Thyroid gland (tissue), 4 donors: ENCODE results near the gene P2RY13.

ENCODE experiments used
- POLR2A ChIP-seq, 2 donors: fragments of 450-650 bp; IDR thresholded peaks; one replicate each; pipeline ENCODE4 v1.6.1; 2017; ENCODE audit warnings: antibody characterized with exemption in 2 of 2, mild to moderate bottlenecking in 2 of 2, moderate library complexity in 1 of 2
- TF ChIP-seq, protein P1 (sequence below), 6 experiments: fragments of 200-600 bp in 3 of 6; fragments of 450-650 bp in 3 of 6; sonication (generic) in 3 of 6; IDR thresholded peaks; one replicate each; pipeline ENCODE4 v1.5.1; 2016 to 2019; ENCODE audit warnings: antibody characterized with exemption in 6 of 6, mild to moderate bottlenecking in 2 of 6, inconsistent platforms in 1 of 6, moderate library complexity in 1 of 6

DNA sequence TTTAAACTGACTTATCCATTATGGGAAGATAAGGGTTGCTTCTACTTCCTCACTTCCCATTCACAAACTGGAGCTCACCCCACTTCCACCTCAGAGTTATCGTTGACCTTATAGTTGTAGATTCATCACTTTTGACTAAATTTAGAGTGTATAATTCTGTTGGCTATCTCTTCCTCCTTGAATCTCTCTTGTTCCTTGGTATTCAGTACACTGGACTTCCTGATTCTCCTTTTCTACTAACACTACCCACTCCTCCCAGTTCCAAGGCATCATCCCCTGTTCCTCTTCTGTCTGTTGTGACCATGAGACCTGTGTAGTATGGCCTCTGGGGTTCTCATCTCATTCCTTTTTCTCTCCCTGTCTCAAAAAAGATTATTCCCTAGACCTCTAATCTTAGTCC, 6.8 kb downstream of the P2RY13 start:
- no peak for TF ChIP-seq POLR2A (IDR thresholded peaks at IDR 0.05)
- TF ChIP-seq, protein P1, sequence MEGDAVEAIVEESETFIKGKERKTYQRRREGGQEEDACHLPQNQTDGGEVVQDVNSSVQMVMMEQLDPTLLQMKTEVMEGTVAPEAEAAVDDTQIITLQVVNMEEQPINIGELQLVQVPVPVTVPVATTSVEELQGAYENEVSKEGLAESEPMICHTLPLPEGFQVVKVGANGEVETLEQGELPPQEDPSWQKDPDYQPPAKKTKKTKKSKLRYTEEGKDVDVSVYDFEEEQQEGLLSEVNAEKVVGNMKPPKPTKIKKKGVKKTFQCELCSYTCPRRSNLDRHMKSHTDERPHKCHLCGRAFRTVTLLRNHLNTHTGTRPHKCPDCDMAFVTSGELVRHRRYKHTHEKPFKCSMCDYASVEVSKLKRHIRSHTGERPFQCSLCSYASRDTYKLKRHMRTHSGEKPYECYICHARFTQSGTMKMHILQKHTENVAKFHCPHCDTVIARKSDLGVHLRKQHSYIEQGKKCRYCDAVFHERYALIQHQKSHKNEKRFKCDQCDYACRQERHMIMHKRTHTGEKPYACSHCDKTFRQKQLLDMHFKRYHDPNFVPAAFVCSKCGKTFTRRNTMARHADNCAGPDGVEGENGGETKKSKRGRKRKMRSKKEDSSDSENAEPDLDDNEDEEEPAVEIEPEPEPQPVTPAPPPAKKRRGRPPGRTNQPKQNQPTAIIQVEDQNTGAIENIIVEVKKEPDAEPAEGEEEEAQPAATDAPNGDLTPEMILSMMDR (IDR thresholded peaks at IDR 0.05): no peak
